VCaP (cell line): ENCODE results near the gene KCTD1.

Experiments used
- H3K27ac ChIP-seq: fragments of 450-650 bp; 2 replicates; pipeline ENCODE4 v1.5.1; 2017
- CTCF ChIP-seq: fragments of 450-650 bp; conservative IDR thresholded peaks from 2 replicates; pipeline ENCODE4 v1.5.1; 2017; ENCODE audit warnings: mild to moderate bottlenecking, moderate library complexity

Gene KCTD1

DNA sequence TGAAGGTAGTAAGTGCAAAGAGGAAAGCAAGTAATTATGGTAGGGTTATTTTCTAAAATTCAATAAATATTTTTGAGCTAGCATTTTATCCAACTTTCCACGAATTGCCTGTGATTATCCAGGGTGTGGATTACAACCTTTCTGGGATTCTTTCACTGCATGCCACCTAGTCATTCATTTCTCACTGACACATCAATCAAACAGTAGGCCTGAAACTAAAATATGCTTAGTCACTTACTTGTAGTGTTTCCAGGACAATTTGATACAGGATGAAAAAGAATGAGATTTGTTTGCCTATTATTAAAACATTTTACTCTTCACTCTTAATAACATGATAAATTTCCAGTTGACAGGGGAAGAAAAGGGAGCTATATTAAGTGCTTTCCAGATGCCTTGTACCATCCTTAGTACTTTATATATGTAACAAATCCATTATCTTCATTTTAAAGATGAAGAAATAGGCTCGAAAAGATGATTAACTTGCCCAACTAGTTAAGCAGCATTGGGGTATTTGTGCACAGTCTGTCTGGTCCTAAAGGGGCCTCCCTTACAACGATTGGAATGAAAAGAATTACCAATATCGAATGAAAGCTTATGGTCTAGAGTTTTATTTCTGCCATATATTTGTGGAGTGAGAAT, 70.4 kb downstream of the KCTD1 start:
- H3K27ac ChIP-seq = no peak overlapping the region

DNA sequence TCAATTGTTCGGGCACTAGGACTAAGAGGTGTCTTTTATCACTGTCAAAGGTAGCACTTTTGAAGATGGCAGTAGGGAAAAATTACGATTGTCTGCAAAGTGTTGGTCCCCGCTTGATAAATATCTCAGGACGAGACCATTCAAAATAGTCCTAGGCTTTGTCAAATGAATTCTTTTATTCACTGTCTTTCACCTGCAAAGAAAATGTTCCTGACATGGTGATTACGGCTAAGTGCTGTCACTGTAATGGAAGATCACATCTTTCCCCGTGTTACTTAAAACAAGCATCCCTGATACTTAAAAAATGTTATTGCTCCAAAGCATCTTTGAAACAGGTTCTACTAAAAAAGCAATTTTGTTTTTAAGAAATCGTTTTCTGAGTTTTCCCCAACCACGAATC, 71.7 kb downstream of the KCTD1 start:
- no peak overlapping the region for H3K27ac ChIP-seq
- no peak for TF ChIP-seq CTCF

More for the DNA sequence above, 70.4 kb downstream of the KCTD1 start:
- TF ChIP-seq CTCF = no peak

- TF ChIP-seq CTCF = no peak
- H3K27ac ChIP-seq = no peak overlapping the region
Observed at GRCh38 chr18:26474542-26474941, 73.8 kb downstream of the KCTD1 start.

DNA sequence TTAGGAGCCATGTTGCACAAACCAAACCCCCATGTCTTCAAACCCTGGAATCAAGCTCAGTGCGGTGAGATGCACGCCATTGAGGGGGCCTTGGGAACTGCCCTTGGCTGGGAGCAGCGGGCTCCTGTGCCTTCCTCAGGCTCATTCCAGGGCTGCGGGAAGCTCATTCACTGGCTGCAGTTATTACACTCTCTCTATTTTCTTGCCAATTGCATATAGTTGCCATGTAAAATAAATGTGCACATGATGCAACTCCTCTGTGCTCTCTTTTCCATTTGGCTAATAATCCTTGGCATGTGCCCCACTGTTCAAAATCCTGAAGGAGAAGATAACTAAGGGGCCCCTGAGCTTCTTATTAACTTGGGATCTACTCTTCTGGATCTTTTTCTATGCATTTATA, 74.7 kb downstream of the KCTD1 start:
- no peak for TF ChIP-seq CTCF
- no peak overlapping the region for H3K27ac ChIP-seq

GRCh38 chr18:26471826-26472225, 76.5 kb downstream of the KCTD1 start:
- H3K27ac ChIP-seq = no peak overlapping the region
- TF ChIP-seq CTCF = no peak

DNA sequence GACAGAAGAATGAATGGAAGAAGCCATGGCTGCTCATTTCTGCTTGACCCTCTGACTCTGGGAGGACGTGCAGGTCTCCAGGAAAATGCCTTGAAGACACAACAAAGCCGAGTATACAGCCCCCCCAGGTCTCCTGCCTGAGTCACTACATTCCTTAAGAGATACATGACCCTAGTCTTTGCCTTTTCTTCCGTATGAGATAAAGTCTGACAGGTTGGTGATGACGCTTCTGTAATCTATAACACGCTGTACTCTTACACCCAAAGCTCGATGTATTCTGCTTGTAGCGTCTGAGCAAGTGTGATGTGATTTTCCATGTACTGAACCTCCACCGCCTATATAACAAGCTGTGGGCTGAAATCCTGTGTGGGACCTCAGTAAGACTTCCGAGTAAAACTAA, 77.3 kb downstream of the KCTD1 start:
- no peak overlapping the region for H3K27ac ChIP-seq
- TF ChIP-seq CTCF = no peak

DNA sequence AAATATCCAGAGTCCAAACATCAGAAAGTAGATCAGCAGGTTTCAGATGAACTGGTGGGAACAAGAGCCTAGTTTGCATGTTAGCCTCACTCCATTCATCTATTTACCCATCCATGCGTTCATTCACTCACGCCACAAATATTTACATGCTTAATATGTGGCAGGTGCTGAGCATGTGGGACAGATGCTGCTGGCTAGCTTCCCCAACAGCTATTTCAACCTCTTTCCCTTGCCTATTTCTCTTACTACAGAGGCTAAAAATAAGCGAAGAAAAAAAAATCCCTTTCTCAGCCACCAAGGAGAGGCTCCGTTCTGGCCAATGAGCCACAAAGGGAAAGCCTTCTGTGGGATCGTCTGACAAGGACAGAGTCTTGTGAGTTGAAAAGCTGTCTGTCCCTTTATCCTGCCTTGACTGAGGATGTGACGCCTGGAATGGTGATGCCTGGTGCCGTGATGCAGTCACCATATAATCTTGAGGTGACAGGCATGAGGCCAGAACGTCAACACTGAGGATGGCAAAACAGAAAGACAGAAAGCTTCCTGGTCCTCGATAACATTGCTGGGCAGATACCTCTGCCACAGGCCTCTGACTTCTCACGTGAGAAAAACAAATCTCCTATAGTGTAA, 78.2 kb downstream of the KCTD1 start:
- TF ChIP-seq CTCF = no peak
- no peak overlapping the region for H3K27ac ChIP-seq
